Measurements from ENCODE around the gene ATP2B2.
"Not testable (repeated sequence)": the region's sequence is repeated elsewhere in the genome, so short reads cannot be mapped to it uniquely, and the experiment has no call there.

The ATP2B2 gene

DNA sequence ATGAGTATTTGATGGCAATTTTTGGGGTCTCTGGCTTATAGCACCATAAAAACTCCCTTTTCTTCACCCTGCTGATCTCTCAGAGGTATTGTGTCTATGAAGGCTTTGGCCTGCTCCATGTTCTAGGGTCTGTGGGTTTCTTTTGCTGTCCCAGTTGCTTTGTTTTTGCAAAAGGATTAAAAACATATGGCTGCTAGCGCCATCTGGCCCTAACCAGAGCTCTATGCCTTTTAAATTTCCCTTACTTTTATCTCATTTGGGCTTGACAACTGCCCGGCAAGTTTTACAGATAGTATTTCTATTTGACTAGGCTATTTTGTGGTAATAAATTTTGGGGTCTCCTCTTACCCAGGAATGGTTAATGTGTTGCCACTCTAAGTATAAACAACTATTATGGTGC, 206.2 kb downstream of the ATP2B2 start:
- TF ChIP-seq, protein P1, sequence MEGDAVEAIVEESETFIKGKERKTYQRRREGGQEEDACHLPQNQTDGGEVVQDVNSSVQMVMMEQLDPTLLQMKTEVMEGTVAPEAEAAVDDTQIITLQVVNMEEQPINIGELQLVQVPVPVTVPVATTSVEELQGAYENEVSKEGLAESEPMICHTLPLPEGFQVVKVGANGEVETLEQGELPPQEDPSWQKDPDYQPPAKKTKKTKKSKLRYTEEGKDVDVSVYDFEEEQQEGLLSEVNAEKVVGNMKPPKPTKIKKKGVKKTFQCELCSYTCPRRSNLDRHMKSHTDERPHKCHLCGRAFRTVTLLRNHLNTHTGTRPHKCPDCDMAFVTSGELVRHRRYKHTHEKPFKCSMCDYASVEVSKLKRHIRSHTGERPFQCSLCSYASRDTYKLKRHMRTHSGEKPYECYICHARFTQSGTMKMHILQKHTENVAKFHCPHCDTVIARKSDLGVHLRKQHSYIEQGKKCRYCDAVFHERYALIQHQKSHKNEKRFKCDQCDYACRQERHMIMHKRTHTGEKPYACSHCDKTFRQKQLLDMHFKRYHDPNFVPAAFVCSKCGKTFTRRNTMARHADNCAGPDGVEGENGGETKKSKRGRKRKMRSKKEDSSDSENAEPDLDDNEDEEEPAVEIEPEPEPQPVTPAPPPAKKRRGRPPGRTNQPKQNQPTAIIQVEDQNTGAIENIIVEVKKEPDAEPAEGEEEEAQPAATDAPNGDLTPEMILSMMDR (IDR thresholded peaks at IDR 0.05; ENCODE audit: unreplicated experiment in 3 of 3) = no peak
- Mint-ChIP-seq H3K4me1 (peaks cover 10% of the 10 kb centered on the region), H3K4me3 (no peak overlapping the region), H3K9me3 (no peaks in the 10 kb centered on the region), H3K36me3 (ENCODE audit: low read depth) (peaks cover 65% of the 10 kb centered on the region), H3K27ac (peak overlapping the region in 2 of 3 experiments; percentile 26 to 53), H3K27me3 (ENCODE audit: low read depth) (no peaks in the 10 kb centered on the region)

DNA sequence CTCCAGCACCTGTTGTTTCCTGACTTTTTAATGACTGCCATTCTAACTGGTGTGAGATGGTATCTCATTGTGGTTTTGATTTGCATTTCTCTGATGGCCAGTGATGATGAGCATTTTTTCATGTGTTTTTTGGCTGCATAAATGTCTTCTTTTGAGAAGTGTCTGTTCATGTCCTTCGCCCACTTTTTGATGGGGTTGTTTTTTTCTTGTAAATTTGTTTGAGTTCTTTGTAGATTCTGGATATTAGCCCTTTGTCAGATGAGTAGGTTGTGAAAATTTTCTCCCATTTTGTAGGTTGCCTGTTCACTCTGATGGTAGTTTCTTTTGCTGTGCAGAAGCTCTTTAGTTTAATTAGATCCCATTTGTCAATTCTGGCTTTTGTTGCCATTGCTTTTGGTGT, 207.3 kb downstream of the ATP2B2 start:
- not testable (repeated sequence) for H3K27me3 Mint-ChIP-seq (ENCODE audit: low read depth); H3K9me3 Mint-ChIP-seq; H3K4me3 Mint-ChIP-seq; H3K27ac Mint-ChIP-seq
- Mint-ChIP-seq H3K4me1 (peaks cover 10% of the 10 kb centered on the region), H3K36me3 (ENCODE audit: low read depth) (peaks cover 54% of the 10 kb centered on the region)

- TF ChIP-seq, protein P1 (IDR thresholded peaks at IDR 0.05; ENCODE audit: unreplicated experiment in 3 of 3) = no peak
- Mint-ChIP-seq H3K27ac (no peak overlapping the region), H3K9me3 (no peaks in the 10 kb centered on the region), H3K36me3 (ENCODE audit: low read depth) (peaks cover 34% of the 10 kb centered on the region), H3K27me3 (ENCODE audit: low read depth) (no peaks in the 10 kb centered on the region), H3K4me1 (peaks cover 2% of the 10 kb centered on the region), H3K4me3 (no peak overlapping the region)
Measured at GRCh38 chr3:10294030-10294586, 211.3 kb downstream of the ATP2B2 start.

DNA sequence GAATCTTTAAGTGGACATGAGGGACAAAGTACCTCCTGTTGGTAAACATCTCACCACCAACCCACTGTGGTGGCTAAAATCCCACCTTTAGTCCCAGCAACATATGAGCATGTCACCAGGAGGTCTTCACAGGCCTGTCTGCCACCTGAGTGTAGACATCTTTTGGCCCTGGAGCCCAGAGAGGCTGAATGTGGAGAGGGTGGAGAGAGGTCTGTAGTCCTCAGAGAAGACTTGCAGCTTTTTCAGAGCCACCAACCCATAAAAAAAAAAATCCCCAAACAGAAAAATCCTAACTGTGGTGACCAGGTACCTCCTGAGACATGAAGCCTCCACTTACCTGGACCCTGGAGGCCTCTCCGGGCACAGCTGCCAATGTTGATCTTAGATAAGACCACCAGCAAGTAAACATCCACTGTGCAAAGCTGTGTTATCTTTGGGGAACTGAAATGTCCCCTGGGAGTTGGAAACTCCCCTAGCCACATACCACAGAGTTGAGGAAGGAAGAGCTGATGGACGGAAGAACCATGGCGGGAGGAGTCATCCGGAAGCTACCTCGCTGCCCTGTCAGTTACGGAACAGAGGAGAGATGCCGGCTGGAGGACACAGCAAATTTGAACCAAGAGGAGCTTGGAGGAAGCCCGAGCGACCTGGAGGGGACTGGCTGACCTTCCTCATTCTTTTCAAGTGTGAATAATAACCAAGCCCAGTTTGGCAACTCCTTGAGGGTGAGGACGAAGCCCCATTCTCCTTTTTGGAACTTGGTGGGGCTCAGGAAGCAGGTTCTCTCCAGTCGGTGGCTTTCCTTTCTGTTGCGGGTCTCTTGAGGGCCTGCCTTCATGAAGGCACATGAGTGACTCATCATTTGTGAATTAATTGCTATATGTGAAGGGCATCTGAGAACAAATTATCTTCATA, 212.6 kb downstream of the ATP2B2 start, which contains the start of gene GHRL:
TSS of gene GHRL (minus strand) at position 443 of the 915 bp plus-strand sequence. CDS start 2,767 bp downstream, outside the sequence.
- H3K9me3 Mint-ChIP-seq = no peaks in the 10 kb centered on the region
- peaks cover 30% of the 10 kb centered on the region for H3K36me3 Mint-ChIP-seq (ENCODE audit: low read depth)
- no peak within 1 kb of the TSS for H3K27ac Mint-ChIP-seq
- H3K27me3 Mint-ChIP-seq (ENCODE audit: low read depth) = no peaks in the 10 kb centered on the region
- H3K4me1 Mint-ChIP-seq = no peaks in the 10 kb centered on the region
- H3K4me3 Mint-ChIP-seq = no peak within 1 kb of the TSS
- TF ChIP-seq, protein P1 (IDR thresholded peaks at IDR 0.05; ENCODE audit: unreplicated experiment in 3 of 3) = no peak

GRCh38 chr3:10291641-10292040, 213.7 kb downstream of the ATP2B2 start:
- no peaks in the 10 kb centered on the region for H3K9me3 Mint-ChIP-seq
- no peaks in the 10 kb centered on the region for H3K27me3 Mint-ChIP-seq (ENCODE audit: low read depth)
- no peak overlapping the region for H3K4me3 Mint-ChIP-seq
- peaks cover 22% of the 10 kb centered on the region for H3K36me3 Mint-ChIP-seq (ENCODE audit: low read depth)
- H3K27ac Mint-ChIP-seq = no peak overlapping the region
- TF ChIP-seq, protein P1 (IDR thresholded peaks at IDR 0.05; ENCODE audit: unreplicated experiment in 3 of 3) = no peak
- peaks cover 5% of the 10 kb centered on the region for H3K4me1 Mint-ChIP-seq

DNA sequence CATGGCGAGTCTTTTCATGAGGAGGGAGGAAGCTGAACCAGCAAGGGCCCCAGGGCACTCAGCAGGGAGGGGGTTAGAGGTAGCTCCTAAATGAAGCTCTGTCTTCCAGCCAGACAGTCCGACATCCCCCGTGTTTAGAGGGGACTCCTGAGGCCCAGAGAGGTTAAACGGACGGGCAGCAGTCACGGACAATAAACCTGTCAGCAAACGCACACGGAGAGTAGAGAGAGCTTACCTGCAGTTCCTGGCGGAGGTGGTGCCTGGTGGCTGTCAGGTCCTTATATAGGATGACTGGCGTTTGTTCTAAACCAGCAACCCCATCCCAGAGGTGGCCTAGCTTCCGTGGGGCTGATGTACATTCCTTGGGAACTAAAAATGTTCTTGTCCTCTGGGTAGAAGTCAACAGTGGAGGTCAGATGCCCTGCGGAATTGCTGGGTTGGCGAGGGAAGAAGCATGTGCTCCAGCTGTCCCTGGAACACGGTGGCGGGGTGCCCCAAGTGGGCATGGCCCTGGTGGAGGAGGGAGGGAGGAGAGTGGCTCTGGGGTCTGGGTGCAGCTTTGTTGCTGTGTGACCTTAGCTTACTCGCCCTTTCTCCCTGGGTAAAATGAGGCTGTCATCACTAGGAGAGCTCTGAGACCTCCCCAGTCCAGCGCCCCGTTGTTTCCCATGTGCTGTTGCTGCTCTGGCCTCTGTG, 214.8 kb downstream of the ATP2B2 start:
- H3K4me3 Mint-ChIP-seq = no peak overlapping the region
- H3K4me1 Mint-ChIP-seq = peaks cover 8% of the 10 kb centered on the region
- H3K27me3 Mint-ChIP-seq (ENCODE audit: low read depth) = no peaks in the 10 kb centered on the region
- TF ChIP-seq, protein P1 (IDR thresholded peaks at IDR 0.05; ENCODE audit: unreplicated experiment in 3 of 3) = no peak
- peaks cover 19% of the 10 kb centered on the region for H3K36me3 Mint-ChIP-seq (ENCODE audit: low read depth)
- no peak overlapping the region for H3K27ac Mint-ChIP-seq
- no peaks in the 10 kb centered on the region for H3K9me3 Mint-ChIP-seq

All from nephron (organoid).